Calu3 (cell line): ENCODE data around the gene RPGR. TPM values are rescaled to one million over a fixed set of nuclear protein-coding genes. Genes with fewer than 3 reads are reported as not detected.

Experiments used
- BruUV-seq: library from RNA; stranded (reverse); fragments of 400-500 nt; replicated peaks from 2 replicates; lab custom pipeline; 2021; lab: Mats Ljungman, UMichigan
- CTCF ChIA-PET: fragments of 300-600 bp; sonication (Branson Sonifier 250); formaldehyde crosslinking; loops from one replicate; lab custom pipeline; 2022; ENCODE audit warnings: antibody characterized with exemption; lab: Charles Lee
- DNase-seq: peaks from one replicate; pipeline ENCODE4 v3.0.0; 2022
- H3K27ac Mint-ChIP-seq: one replicate; pipeline ENCODE4 v1.8.0; 2022; ENCODE audit warnings: mixed read lengths; ENCODE audit not compliant: unreplicated experiment
- H3K27me3 Mint-ChIP-seq: one replicate; pipeline ENCODE4 v1.8.0; 2022; ENCODE audit warnings: mixed read lengths; ENCODE audit not compliant: unreplicated experiment
- H3K36me3 Mint-ChIP-seq: one replicate; pipeline ENCODE4 v1.8.0; 2022; ENCODE audit warnings: mild to moderate bottlenecking, moderate library complexity, mixed read lengths; ENCODE audit not compliant: insufficient read depth, unreplicated experiment
- H3K4me1 Mint-ChIP-seq: one replicate; pipeline ENCODE4 v1.8.0; 2022; ENCODE audit warnings: mild to moderate bottlenecking, low read depth, mixed read lengths; ENCODE audit not compliant: unreplicated experiment
- H3K4me3 Mint-ChIP-seq: one replicate; pipeline ENCODE4 v1.8.0; 2022; ENCODE audit warnings: mild to moderate bottlenecking, low read depth, moderate library complexity, mixed read lengths; ENCODE audit not compliant: unreplicated experiment
- H3K9me3 Mint-ChIP-seq: one replicate; pipeline ENCODE4 v1.8.0; 2022; ENCODE audit warnings: low read depth, mixed read lengths; ENCODE audit not compliant: unreplicated experiment
- CTCF ChIP-seq: fragments of 200-600 bp; IDR thresholded peaks from one replicate; pipeline ENCODE4 v1.8.0; 2022; ENCODE audit warnings: antibody characterized with exemption; ENCODE audit not compliant: unreplicated experiment
- intact Hi-C: fragments of 100-400 bp; cut with micrococcal nuclease; formaldehyde crosslinking; loops from one replicate; pipeline ENCODE4 v1.10.0; 2022; ENCODE audit not compliant: unreplicated experiment
- total RNA-seq: library from RNA; stranded (reverse); gene quantifications from 2 replicates; pipeline ENCODE4 v1.2.3, GENCODE V29; 2022

Gene RPGR
- total RNA-seq, 1 experiment from 2014 or later: 8.9 TPM

- DNase-seq: no peak
- no peak for TF ChIP-seq CTCF
- no TSS peak for BruUV-seq
- no peak overlapping the region for H3K27ac Mint-ChIP-seq
- no peaks in the 10 kb centered on the region for H3K27me3 Mint-ChIP-seq
- H3K4me3 Mint-ChIP-seq: no peak overlapping the region
- no peaks in the 10 kb centered on the region for H3K9me3 Mint-ChIP-seq
- intact Hi-C loops: no loop called here
- H3K36me3 Mint-ChIP-seq: no peaks in the 10 kb centered on the region
- H3K4me1 Mint-ChIP-seq: no peaks in the 10 kb centered on the region
- CTCF ChIA-PET: no interaction called here
These were observed 44.3 kb upstream of the RPGR start for GRCh38 chrX:38371641-38372040.

GRCh38 chrX:38368774-38369173 lies 41.5 kb upstream of the RPGR start:
- no TSS peak for BruUV-seq
- Mint-ChIP-seq H3K27ac (no peak overlapping the region), H3K4me1 (no peaks in the 10 kb centered on the region), H3K9me3 (no peaks in the 10 kb centered on the region), H3K36me3 (no peaks in the 10 kb centered on the region), H3K4me3 (no peak overlapping the region), H3K27me3 (no peaks in the 10 kb centered on the region)
- DNase-seq: no peak
- intact Hi-C loops: no loop called here
- CTCF ChIA-PET: no interaction called here
- no peak for TF ChIP-seq CTCF

GRCh38 chrX:38365954-38366353 lies 38.6 kb upstream of the RPGR start:
- no peak for TF ChIP-seq CTCF
- Mint-ChIP-seq H3K9me3 (no peaks in the 10 kb centered on the region), H3K4me1 (no peaks in the 10 kb centered on the region), H3K27ac (no peak overlapping the region), H3K36me3 (no peaks in the 10 kb centered on the region), H3K27me3 (no peaks in the 10 kb centered on the region), H3K4me3 (no peak overlapping the region)
- BruUV-seq: no TSS peak
- CTCF ChIA-PET: no interaction called here
- no peak for DNase-seq
- intact Hi-C loops: no loop called here

GRCh38 chrX:38363046-38363445 lies 35.7 kb upstream of the RPGR start:
- H3K9me3 Mint-ChIP-seq: no peaks in the 10 kb centered on the region
- H3K4me1 Mint-ChIP-seq: no peaks in the 10 kb centered on the region
- no peaks in the 10 kb centered on the region for H3K36me3 Mint-ChIP-seq
- intact Hi-C loops: no loop called here
- no peak for TF ChIP-seq CTCF
- H3K4me3 Mint-ChIP-seq: no peak overlapping the region
- H3K27me3 Mint-ChIP-seq: no peaks in the 10 kb centered on the region
- CTCF ChIA-PET: interaction anchor here (0.6 to 1.0 kb wide), 2 partner anchors 9 to 10 kb away, joined by 3 to 5 read pairs; no protein-coding TSS in a partner anchor
- H3K27ac Mint-ChIP-seq: no peak overlapping the region
- no TSS peak for BruUV-seq
- DNase-seq: no peak
